Measurements from ENCODE around the gene TMEM37.

DNA sequence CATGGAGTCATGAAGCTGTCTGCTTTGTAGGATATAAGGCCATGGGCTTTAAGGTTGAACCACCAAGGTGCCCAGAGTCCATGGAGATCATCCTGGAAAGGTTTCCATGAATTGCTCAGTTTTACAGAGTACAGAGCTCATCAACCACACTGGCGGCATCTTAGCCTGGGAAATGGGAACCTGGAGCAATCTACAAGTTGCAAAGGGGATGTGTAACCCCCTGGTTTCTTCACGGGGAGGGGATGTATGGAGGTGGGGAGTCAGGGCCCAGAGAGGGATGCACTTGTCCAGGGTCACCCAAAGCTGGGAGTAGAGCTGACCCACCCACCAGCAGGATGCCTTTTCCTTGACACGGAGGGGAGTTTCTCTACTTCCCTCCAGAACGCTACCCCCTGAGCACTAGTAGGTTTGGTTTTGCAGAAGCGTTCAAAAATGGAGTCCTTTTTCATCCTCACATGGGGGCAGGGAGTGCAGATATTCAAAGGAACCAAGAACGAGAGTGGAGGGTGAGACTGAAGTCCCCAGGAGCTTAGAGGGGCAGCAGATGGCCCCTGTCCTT, 7.2 kb downstream of the TMEM37 start:
- TF ChIP-seq, protein P1, sequence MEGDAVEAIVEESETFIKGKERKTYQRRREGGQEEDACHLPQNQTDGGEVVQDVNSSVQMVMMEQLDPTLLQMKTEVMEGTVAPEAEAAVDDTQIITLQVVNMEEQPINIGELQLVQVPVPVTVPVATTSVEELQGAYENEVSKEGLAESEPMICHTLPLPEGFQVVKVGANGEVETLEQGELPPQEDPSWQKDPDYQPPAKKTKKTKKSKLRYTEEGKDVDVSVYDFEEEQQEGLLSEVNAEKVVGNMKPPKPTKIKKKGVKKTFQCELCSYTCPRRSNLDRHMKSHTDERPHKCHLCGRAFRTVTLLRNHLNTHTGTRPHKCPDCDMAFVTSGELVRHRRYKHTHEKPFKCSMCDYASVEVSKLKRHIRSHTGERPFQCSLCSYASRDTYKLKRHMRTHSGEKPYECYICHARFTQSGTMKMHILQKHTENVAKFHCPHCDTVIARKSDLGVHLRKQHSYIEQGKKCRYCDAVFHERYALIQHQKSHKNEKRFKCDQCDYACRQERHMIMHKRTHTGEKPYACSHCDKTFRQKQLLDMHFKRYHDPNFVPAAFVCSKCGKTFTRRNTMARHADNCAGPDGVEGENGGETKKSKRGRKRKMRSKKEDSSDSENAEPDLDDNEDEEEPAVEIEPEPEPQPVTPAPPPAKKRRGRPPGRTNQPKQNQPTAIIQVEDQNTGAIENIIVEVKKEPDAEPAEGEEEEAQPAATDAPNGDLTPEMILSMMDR (IDR thresholded peaks at IDR 0.05; ENCODE audit: control extremely low read depth in 1 of 3, insufficient read depth in 1 of 3, low read depth in 1 of 3, low read length in 3 of 3): no peak
- TF ChIP-seq, protein P2, sequence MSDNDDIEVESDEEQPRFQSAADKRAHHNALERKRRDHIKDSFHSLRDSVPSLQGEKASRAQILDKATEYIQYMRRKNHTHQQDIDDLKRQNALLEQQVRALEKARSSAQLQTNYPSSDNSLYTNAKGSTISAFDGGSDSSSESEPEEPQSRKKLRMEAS (IDR thresholded peaks at IDR 0.05): no peak
- no peak for TF ChIP-seq KDM4A (IDR thresholded peaks at IDR 0.05; ENCODE audit: low read depth, low read length, severe bottlenecking)
- TF ChIP-seq NANOG (IDR thresholded peaks at IDR 0.05; ENCODE audit: insufficient read depth, low read depth, low read length, poor library complexity, severe bottlenecking): no peak
- no peak for TF ChIP-seq TEAD4 (IDR thresholded peaks at IDR 0.05; ENCODE audit: low read depth, low read length)
- TF ChIP-seq CEBPB (IDR thresholded peaks at IDR 0.05; ENCODE audit: low read depth, low read length): no peak
- no peak for TF ChIP-seq EGR1 (IDR thresholded peaks at IDR 0.05; ENCODE audit: borderline replicate concordance, low read depth, low read length)
- no peak for TF ChIP-seq POLR2A (IDR thresholded peaks at IDR 0.05; ENCODE audit: control extremely low read depth in 1 of 2, low read depth in 2 of 2, low read length in 2 of 2)
- TF ChIP-seq PHF8 (conservative IDR thresholded peaks at IDR 0.05; ENCODE audit: low read depth, low read length): no peak
- TF ChIP-seq RFX5 (IDR thresholded peaks at IDR 0.05; ENCODE audit: borderline replicate concordance, low read depth, low read length): no peak
- TF ChIP-seq TCF12 (IDR thresholded peaks at IDR 0.05; ENCODE audit: low read depth, low read length): no peak
